CD4-positive, alpha-beta T cell treated with Interleukin-15 for 1 hour (primary cell): ENCODE results near the gene PEAR1.
"Not testable (repeated sequence)": the region's sequence is repeated elsewhere in the genome, so short reads cannot be mapped to it uniquely, and the experiment has no call there.

ENCODE experiments used
- DNase-seq: peaks from one replicate; pipeline ENCODE4 v3.0.0-alpha.2; 2020

The PEAR1 gene

GRCh38 chr1:156923670-156924477 is 30.4 kb downstream of the PEAR1 start:
- DNase-seq, result no peak

DNA sequence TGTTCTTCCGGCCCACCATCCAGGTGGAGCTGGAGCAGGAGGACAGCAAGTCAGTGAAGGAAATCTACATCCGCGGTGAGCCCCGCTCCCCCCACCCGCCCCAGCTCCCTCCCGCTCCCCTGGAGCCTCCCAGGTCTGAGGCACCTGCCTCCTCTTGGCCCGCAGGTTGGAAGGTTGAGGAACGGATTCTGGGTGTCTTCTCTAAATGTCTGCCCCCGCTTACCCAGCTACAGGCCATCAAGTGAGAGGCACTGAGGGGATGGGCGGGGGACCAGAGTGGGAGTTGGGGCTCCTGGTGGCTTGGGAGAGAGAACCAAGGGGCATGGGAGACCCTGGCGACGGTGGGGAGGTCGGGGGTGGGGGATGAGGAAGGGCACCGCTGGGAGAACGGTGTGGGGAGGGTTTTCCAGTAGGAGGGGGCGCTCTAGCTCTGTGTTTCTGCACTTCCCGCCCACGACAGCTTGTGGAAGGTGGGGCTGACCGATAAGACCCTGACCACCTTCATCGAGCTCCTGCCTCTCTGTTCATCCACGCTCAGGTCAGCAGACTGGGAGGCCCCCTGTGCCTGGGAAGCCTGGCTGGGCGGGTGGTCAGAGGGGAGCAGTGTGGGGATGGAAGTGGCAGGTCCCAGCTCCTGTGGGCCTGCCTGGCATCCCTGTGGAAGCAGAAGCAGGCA is 31.1 kb downstream of the PEAR1 start:
- DNase-seq, result no peak

DNA sequence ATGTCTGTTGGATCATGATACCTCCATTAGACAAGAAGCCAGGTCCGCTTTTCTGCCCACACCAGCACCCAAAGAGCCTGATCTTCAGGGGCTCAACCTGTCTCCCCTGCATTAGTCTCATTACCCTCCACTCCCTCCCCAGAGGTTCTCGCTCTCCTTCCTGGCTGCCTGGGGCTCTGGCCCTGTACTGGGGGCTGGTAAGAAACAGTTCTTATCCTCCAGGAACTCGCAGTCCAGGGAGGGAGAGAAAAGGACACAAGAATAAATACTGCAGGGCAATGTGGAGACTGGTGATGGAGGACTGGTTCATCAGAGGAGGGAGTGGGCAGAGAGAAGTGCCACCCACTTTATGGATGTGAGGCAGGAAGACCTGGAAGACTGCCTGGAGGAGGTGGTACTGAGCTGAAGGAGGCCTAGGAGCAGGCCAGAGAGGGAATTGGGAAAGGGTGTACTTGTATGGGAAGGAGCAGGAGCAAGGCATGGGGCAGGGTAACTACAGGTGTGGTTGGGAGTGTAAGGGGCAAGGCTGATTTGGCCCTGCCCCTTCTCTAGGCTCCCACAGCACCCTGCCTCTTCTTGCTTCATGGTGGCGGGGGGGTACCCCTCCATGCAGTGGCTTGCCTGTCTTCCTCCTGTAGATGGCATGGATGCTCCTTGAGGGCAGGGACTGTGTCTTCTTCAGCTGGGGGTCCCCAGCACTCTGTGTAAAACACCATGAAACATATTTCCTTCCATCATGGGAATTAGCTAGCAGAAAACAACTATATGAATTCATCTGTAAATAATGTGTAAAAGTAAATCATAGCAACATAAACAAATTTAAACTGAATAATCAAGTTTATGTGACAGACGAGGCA is 31.9 kb downstream of the PEAR1 start:
- no peak for DNase-seq

GRCh38 chr1:156926175-156926574 is 32.7 kb downstream of the PEAR1 start:
- no peak for DNase-seq

DNA sequence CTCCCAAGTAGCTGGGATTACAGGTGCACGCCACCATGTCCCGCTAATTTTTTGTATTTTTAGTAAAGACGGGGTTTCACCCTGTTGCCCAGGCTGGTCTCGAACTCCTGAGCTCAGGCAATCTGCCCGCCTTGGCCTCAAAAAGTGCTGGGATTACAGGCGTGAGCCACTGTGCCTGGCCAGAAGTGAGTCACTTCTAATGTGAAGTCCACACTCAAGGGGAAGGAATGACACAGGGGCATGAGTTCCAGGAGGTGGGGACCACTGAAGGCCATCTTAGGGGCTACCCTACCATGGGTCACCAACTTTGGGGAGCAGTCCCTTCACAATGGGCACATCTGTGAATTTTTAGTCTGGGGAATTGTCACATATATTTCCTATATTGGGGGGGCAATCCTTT is 33.2 kb downstream of the PEAR1 start:
- not testable (repeated sequence) for DNase-seq

DNA sequence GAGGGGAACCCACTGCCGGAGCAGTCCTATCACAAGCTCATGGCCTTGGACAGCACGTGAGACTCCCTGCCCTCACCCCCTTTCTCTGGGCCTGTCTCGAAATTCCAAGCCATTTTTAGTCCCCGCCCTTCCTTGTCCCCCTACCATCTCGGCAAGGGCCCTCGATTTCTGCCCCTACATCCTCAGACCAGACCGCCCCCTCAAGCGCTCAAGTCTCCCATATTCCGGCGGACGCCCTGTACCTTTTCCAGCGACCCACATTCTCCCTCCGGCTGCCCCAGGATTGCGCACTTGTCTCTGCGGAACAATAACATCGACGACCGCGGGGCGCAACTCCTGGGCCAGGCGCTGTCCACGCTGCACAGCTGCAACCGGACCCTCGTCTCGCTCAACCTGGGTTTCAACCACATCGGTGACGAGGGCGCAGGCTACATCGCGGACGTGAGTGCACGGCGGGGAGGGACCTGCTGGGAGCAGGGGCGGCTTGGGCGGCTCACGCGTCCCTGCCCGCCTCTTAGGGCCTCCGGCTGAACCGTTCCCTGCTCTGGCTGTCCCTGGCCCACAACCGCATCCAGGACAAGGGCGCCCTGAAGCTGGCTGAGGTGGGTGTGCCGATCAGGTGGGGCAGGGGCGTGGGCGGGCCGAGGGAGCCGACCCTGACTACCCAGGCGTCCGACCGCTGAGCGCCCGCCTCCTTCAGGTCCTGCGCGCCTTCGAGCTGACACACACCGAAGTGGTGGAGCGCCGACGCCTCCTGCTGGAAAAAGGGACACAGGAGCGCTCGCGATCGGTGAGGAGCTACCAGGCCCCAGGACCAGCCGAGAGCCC is 33.9 kb downstream of the PEAR1 start:
- DNase-seq, result peak; percentile 43

DNA sequence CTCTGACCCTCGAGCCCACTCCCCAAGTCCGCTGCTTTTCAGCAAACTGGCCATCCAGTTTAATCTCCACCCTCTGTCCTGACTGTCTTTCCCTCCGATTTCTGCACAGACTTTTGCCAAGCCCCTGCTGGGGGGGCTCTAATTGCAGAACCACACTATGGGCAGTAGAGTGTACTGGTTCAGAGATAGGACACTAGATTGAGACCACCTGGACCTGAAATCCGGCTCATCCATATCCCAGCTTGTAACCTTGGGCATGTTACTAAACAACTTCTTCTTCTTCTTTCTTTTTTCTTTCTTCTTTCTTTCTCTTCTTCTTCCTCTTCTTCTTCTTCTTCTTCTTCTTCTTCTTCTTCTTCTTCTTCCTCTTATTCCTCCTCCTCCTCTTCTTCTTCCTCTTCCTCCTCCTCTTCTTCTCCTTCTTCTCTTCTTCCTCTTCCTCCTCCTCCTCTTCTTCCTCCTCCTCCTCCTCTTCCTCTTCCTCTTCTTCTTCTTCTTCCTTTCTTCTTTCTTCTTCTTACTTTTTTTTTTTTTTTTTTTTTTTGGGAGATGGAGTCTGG is 34.6 kb downstream of the PEAR1 start:
- DNase-seq, result no peak

GRCh38 chr1:156929596-156930238 is 36.2 kb downstream of the PEAR1 start:
- no peak for DNase-seq

DNA sequence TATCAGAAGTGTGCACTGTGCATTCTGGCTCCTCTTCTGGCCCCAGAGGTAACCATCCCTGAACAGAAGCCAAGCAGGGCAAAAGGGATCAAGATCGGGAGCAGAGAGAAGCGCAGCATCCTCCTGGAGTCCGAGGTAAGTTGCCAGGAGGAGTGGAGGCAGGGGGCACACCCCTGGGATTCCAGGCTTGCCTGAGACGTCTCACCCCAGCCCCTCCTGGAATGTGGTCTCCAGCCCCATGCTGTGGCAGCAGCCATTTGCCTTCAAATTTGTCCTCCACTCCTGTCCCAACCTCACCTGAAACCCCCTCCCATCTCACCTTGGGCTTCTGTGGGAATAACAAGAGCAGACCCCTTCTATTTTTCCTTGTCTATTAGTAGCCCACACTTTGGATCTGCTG is 37.0 kb downstream of the PEAR1 start:
- DNase-seq, result no peak

- no peak for DNase-seq
Observed at GRCh38 chr1:156931211-156931952, 37.9 kb downstream of the PEAR1 start.

DNA sequence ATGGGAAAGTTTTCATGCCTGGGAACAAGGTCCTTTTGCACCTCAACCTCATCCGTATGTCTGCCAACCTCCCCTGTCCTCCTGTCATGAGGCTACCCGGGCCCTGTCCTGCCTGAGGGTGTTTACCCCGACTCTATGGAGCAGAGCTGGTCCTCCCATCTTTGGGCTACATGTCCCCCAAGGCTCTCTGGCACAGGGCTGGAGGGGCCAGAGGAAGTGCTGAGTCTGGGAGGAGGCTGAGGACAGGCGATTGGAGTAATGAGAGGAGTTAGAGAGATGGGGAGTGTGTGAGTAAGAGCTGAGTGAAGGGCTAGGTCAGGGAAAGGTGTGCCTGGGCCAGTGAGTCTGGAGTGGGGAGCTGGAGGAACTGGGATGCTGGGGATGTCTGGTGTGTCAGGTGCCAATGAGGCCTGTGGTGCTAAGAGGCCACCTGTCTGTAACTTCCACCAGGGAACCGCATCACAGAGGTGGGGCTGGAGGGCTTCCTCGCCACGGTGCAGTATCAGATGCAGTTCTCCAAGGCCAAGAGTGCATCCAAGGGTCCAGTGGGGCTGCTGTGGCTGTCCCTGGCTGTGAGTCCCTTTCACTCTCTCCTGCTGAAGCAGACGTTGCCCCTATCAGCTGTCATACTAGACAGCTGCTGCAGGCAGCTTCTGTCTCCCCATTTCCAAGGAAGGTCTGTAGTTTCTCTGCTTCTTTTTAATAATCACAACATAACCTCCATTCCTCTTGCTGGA is 38.6 kb downstream of the PEAR1 start:
- DNase-seq, result no peak

DNA sequence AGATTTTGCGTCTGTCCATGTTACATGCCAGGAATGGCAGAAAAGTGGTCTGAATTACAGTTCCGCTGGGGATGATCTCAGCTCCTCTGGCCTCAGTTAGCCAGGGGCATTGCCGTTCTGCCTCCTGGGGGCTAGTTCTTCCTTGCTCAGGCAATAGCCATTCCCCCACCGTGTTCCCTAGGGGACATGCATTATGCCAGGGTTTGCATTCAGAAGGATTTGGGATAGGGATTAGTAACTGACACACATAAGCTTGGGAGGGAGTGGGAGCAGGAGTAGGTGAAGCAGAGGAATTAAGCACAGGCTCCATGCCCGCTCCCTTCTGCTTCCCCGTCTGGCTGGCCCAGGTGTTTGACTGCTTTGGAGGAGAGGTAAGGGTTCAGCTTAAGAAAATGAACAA is 39.6 kb downstream of the PEAR1 start:
- no peak for DNase-seq

GRCh38 chr1:156935505-156936128 is 42.1 kb downstream of the PEAR1 start:
- DNase-seq, result peak; percentile 10

GRCh38 chr1:156936191-156936590 is 42.7 kb downstream of the PEAR1 start:
- DNase-seq, result peak; percentile 6

- DNase-seq, result no peak
Observed at GRCh38 chr1:156936721-156937220, 43.3 kb downstream of the PEAR1 start.

GRCh38 chr1:156937883-156938282 is 44.4 kb downstream of the PEAR1 start:
- DNase-seq, result no peak

DNA sequence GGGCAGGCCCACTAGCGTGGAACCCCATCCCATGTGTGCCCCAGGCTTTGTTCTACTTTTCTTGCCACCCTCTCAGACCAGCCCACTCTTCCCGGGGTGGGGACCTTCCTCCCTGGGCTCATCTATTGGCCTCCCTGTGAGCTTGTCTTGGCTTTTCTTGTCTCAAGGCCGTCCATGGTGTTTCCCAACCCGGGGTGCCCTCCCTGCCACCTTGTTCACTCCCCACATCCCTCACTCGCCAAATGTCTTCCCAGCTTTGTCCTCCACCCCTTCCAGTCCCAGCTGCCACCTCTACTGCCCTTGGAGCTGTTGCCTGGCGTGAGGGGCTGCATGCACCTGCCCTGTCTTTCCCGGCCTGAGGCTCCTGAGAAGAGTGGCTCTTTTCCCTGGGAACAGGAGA is 45.3 kb downstream of the PEAR1 start:
- no peak for DNase-seq

GRCh38 chr1:156939786-156940334 is 46.3 kb downstream of the PEAR1 start:
- no peak for DNase-seq

GRCh38 chr1:156941675-156942074 is 48.2 kb downstream of the PEAR1 start:
- peak; percentile 12 for DNase-seq
